SK-N-MC (cell line): ENCODE measurements around the gene ZCRB1.
"Not testable (repeated sequence)": the region's sequence is repeated elsewhere in the genome, so short reads cannot be mapped to it uniquely, and the experiment has no call there.

ENCODE experiments used
- EZH2 ChIP-seq: fragments of 200-600 bp; sonication (generic); IDR thresholded peaks from one replicate; pipeline ENCODE4 v1.6.1; 2017; ENCODE audit warnings: antibody characterized with exemption
- POLR2AphosphoS5 ChIP-seq: IDR thresholded peaks from 2 replicates; pipeline ENCODE4 v1.6.1; 2012; ENCODE audit warnings: mild to moderate bottlenecking, low read depth, low read length, borderline replicate concordance

DNA sequence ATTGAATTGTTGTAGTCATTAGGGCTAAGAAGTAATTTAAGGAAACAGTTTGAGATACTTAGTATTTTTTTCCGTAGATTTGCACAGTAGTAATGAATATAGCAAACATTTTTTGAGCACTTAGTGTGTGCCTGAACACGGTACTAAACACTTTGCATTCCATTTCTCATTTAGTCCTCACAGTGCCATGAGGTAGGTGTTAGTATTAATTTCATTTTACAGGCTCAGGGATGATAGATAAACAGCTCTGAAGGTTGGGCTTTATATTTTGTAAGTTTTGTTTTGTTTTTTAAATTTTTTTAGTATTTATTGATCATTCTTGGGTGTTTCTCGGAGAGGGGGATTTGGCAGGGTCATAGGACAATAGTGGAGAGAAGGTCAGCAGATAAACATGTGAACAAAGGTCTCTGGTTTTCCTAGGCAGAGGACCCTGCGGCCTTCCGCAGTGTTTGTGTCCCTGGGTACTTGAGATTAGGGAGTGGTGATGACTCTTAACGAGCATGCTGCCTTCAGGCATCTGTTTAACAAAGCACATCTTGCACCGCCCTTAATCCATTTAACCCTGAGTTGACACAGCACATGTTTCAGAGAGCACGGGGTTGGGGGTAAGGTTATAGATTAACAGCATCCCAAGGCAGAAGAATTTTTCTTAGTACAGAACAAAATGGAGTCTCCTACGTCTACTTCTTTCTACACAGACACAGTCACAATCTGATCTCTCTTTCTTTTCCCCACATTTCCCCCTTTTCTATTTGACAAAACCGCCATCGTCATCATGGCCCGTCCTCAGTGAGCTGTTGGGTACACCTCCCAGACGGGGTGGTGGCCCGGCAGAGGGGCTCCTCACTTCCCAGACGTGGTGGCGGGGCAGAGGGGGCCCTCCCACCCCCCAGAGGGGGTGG is 23.5 kb upstream of the ZCRB1 start:
- not testable (repeated sequence) for TF ChIP-seq POLR2AphosphoS5, EZH2
